Colonic mucosa (tissue), 4 donors: ENCODE measurements around the gene STK32C. TPM values are rescaled to one million over a fixed set of nuclear protein-coding genes. Genes with fewer than 3 reads are reported as not detected.

Source experiments
- DNase-seq: peaks from one replicate; pipeline ENCODE4 v3.0.0-alpha.2; 2020
- H3K27ac ChIP-seq: fragments of 200-600 bp; one replicate; pipeline ENCODE4 v1.8.0; 2021
- H3K27me3 ChIP-seq: fragments of 200-600 bp; one replicate; pipeline ENCODE4 v1.8.0; 2021
- H3K36me3 ChIP-seq: fragments of 200-600 bp; one replicate; pipeline ENCODE4 v1.8.0; 2021
- H3K4me1 ChIP-seq: fragments of 200-600 bp; one replicate; pipeline ENCODE4 v1.8.0; 2021; ENCODE audit warnings: mild to moderate bottlenecking
- H3K4me3 ChIP-seq: fragments of 200-600 bp; one replicate; pipeline ENCODE4 v1.8.0; 2021
- H3K9ac ChIP-seq, 2 donors: one replicate each; pipeline ENCODE4 v1.7.0; 2013; ENCODE audit warnings: control low read depth in 2 of 2, low read depth in 2 of 2, low read length in 2 of 2
- H3K9me3 ChIP-seq: fragments of 200-600 bp; one replicate; pipeline ENCODE4 v1.8.0; 2021
- CTCF ChIP-seq: fragments of 200-600 bp; IDR thresholded peaks from one replicate; pipeline ENCODE4 v1.8.0; 2022; ENCODE audit warnings: antibody characterized with exemption, mild to moderate bottlenecking
- intact Hi-C: fragments of 100-400 bp; cut with DNase I; formaldehyde crosslinking; loops from one replicate; pipeline ENCODE4 v1.14.1; 2022
- total RNA-seq, 2 donors: library from RNA; stranded (reverse); fragmentation: NEBNext Ultra II Directional in 1 of 2; extraction: Animal tissue kit (Norgen Biotek cat#: 25700) in 1 of 2; gene quantifications; one replicate each; pipeline ENCODE4 v1.2.1, GENCODE V29; 2021
- donor health status: healthy.
- donor health status: DM: no; HTN: no; CAD: no.
- donor health status: DM: no; HTN: no; CAD: no.

Gene STK32C
- total RNA-seq, 2 donors from 2014 or later, result 9.2 to 14.5 TPM

DNA sequence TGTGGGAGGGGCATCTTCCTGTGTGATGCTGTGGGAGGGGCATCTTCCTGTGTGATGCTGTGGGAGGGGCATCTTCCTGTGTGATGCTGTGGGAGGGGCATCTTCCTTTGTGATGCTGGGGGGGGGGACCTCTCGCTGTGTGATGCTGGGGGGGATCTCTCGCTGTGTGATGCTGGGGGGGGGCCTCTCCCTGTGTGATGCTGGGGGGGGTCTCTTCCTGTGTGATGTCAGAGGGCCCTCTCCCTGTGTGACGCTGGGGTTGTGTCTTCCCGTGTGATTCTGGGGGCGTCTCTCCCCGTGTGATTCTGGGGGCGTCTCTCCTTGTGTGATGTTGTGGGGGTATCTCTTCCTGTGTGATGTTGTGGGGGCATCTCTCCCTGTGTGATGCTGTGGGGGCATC, 148.9 kb downstream of the STK32C start:
- no peak overlapping the region for H3K9ac ChIP-seq
- no peaks in the 10 kb centered on the region for H3K4me1 ChIP-seq
- TF ChIP-seq CTCF, result no peak
- no peaks in the 10 kb centered on the region for H3K9me3 ChIP-seq
- DNase-seq, result no peak
- H3K27me3 ChIP-seq, result no peaks in the 10 kb centered on the region
- H3K36me3 ChIP-seq, result no peaks in the 10 kb centered on the region
- no peak overlapping the region for H3K4me3 ChIP-seq
- intact Hi-C loops, result no loop called here
- H3K27ac ChIP-seq, result no peak overlapping the region

DNA sequence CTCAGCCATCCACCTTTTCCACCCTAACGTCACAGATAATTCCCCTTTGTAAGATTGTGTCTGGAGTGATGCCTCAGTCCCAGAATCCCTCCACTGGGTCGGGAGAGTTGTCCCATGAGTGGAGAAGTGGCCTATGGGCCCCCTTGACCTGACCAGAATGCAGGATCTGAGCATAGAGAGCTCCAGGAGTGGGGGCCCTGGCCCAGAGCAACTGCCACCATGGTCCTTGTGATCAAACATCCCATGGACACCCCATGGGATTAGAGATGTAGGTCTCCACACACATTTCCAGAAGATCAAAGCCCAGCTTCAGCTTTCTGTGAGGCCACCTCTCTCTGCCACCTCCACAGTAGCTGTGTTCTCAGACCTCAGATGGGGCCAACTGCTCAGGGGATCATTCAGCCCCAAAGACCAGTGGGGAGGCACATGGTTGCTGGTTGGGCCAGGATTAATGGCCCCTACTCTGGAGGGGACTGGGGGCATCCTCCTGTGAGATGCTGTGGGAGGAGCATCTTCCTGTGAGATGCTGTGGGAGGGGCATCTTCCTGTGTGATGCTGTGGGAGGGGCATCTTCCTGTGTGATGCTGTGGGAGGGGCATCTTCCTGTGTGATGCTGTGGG, 149.5 kb downstream of the STK32C start:
- TF ChIP-seq CTCF, result no peak
- intact Hi-C loops, result no loop called here
- no peak for DNase-seq

More for the DNA sequence above, 149.5 kb downstream of the STK32C start:
- Histone ChIP-seq H3K9me3 (no peaks in the 10 kb centered on the region), H3K4me1 (no peaks in the 10 kb centered on the region), H3K36me3 (no peaks in the 10 kb centered on the region), H3K27ac (no peak overlapping the region), H3K27me3 (no peaks in the 10 kb centered on the region), H3K4me3 (no peak overlapping the region), H3K9ac (no peak overlapping the region)

Other genes with a start within 250 kb of the STK32C start
- gene JAKMIP3, start 242.0 kb downstream of the STK32C start, total RNA-seq, result under 1 TPM; 0.10 to 0.27 TPM
- gene DPYSL4, start 121.0 kb downstream of the STK32C start, total RNA-seq, result under 1 TPM; 0.27 to 0.44 TPM
- gene LRRC27, start 24.2 kb upstream of the STK32C start, total RNA-seq, result 1 to 10 TPM; 5.8 to 6.1 TPM
- gene PWWP2B, start 89.2 kb upstream of the STK32C start, total RNA-seq, result 10 to 100 TPM; 33.8 to 61.0 TPM
- gene INPP5A, start 229.8 kb upstream of the STK32C start, total RNA-seq, result 10 to 100 TPM; 29.9 to 41.5 TPM